IPS-NIHi7 (cell line): ENCODE data around the gene ACER2.

Source experiments
- DNase-seq: peaks from one replicate; pipeline ENCODE4 v3.0.0; 2012; ENCODE audit warnings: mixed read lengths; ENCODE audit errors: extremely low spot score

Gene ACER2

GRCh38 chr9:19486803-19487202 is 78.0 kb downstream of the ACER2 start:
- no peak for DNase-seq

DNA sequence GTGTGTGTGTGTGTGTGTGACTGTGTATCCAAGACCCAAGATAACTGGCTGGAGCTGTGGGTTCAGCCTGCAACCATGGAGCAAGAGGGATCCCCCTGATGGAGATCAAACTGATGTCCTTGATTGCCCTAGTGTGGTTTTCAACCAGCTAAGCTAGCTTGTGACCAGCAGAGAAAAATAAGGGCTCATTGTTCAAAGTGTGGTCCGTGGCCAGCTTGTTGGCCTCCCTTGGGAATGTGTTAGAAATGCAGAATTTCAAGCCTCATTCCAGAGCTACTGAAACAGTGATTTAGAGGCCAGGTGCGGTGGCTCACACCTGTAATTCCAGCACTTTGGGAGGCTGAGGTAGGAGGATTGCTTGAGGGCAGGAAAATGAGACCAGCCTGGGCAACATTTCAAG is 79.9 kb downstream of the ACER2 start:
- DNase-seq, result no peak

GRCh38 chr9:19490269-19490668 is 81.5 kb downstream of the ACER2 start:
- DNase-seq, result no peak

DNA sequence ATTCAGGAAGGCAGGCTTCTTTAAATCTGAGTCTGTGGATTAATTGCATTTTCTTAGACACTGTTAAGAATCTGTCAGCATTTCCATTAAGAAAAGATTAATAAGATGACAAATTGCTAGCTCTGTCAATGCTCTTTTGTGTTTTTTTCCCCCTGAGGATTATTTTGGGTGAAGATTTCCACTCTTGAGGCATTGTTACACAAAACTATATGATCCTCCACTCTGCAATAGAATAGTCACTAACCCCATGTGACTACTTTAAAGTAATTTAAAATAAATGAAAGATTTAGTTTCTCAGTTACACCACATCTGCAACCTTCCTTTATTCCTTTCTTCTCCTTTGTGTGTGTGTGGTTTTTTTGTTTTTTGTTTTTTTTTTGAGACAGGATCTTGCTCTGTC is 82.0 kb downstream of the ACER2 start:
- no peak for DNase-seq

DNA sequence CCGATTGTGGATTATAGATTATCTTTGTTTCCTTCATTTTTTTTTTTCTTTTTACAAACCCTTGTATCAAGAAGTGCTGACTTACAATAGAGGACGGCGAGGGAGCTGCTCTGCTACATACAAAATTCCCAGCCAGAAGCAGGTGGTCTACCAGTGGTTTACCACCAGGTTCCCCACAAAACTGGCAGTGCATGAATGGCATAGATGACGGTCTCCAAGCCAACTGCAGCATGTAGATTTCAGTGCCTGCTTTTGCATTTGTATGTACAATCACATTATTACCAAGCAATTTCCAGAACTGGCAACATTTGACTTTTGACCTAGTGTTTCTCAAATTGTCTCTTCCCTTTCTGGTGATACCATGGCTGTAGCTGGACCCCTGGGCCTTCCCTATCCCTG is 84.0 kb downstream of the ACER2 start:
- no peak for DNase-seq

GRCh38 chr9:19493174-19493811 is 84.5 kb downstream of the ACER2 start:
- peak; percentile 82 for DNase-seq

- DNase-seq, result no peak
Measured at GRCh38 chr9:19493876-19494275, 85.1 kb downstream of the ACER2 start.

DNA sequence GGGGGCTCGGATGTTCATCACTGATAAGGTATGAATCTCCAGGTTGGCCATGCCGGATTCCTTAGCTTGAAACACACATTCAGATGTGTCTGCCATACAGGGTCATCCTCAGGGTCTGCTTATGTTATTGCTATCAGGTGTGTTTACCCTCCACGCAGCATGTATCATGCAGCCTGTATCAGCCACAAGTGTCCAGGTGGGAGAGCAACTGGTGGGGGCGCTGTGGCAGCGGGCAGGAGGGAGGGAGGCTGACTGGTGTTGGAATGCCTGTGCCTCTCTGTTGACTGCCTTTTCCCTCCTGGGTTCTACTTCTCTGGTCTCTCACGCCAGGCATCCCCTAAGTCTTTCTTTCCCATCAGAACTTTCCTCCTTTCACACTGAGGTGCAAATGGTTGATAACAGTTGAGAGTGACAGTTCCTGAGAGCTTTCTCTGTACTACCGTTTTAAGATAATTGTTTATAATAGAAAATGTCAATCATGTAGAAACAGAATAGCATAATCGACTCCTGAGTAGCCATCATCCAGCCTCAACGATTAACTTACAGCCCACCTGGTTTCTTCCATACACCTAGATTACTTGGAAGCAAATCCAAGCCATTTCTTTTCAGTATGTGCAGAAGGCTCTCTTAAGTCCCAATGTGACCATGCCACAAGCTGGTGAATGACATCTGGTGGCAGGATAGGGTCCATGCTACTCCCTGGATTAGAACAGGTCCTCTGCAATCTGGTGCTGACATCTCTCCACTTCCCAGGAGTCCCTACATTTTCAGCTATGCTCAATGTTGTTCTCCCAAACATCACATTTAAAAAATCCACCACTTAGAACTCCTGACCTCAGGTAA is 86.6 kb downstream of the ACER2 start:
- peak; percentile 26 for DNase-seq

DNA sequence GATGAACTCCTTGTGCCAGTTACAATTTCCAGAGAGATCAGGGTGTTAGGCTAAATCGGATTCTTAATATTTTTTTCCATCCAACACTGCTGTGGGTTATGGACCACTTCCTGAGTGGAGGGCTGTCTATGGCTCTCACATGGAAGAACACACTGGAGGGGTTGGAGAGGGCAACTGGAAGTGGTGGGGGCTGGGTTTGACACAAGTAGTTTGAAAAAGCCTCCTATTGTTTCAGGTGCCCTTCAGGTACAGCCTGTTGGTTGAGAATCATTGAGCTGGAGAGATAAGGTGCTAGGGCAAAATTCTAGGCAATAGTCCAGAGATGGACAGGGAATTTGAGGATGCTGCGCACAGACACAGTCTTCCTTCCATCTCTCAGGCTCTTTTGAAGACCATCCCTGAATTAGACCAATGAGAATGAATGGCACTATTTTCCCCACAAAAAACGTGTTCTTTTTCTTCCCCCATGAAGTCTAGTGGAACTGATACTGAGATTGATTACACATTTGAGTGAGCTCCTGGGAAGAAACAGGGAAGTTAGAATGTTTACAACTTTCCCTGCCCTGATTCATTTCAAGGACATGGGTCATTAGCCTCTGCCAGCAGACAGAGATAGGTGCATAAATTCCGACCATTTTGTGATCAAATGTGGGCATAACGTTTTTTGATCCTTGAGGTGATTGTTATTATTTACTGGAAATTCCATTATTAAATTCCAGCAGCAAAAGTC is 87.7 kb downstream of the ACER2 start:
- DNase-seq, result no peak

DNA sequence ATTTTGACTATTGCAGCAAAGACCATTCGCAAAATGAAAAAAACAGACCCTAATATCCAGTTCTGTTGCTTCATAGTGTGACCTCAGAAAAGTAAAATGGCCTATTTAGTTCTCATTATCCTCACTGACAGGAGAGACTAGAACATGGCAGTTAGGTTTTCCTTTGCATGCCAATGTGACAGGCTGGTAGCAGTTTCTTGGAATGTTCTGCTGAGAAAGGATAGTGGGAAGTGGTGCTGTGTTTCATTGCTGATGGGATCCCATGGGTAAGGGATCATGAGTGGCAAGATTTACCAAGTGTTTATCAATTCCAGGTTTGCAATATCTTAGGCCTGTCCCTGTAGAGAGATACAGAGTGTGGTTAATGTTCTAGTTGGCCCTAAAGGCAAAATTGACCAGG is 88.5 kb downstream of the ACER2 start:
- no peak for DNase-seq

GRCh38 chr9:19498015-19498414 is 89.2 kb downstream of the ACER2 start:
- DNase-seq, result no peak
